HG03558 (cell line): Measurements from ENCODE around the gene UGT3A1.

ENCODE experiments used
- ATAC-seq: cut with Tn5 transposase; IDR thresholded peaks from one replicate; pipeline ENCODE4 v1.9.1; 2021; ENCODE audit warnings: moderate number of reproducible peaks; ENCODE audit not compliant: unreplicated experiment; ENCODE audit errors: extremely low read depth

Gene UGT3A1

GRCh38 chr5:35920890-35921289 lies 70.3 kb downstream of the UGT3A1 start:
- ATAC-seq, result no peak

DNA sequence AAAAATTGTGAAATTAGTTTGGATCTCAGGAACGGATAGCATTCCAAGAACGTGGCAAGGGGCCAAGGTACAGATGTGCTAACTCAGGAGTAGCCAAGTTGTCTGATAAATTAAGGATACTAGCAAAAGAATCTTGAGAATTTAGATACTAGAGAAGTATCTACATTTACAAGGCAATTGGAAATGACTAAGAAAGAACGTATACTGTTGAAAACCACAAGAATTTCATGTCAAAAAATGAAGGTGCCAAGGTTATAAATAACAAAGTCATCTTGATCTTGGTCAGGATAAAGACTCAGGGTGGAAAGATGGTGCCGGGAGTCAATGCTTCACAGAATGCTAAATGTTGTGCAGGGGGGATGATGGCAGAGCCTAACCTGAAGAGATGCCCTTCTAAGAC lies 72.0 kb downstream of the UGT3A1 start:
- ATAC-seq, result no peak

GRCh38 chr5:35908814-35909213 lies 82.4 kb downstream of the UGT3A1 start:
- no peak for ATAC-seq

GRCh38 chr5:35908228-35908627 lies 83.0 kb downstream of the UGT3A1 start:
- no peak for ATAC-seq

- peak; percentile 40 for ATAC-seq
These were observed 86.6 kb downstream of the UGT3A1 start for GRCh38 chr5:35904443-35905132.

DNA sequence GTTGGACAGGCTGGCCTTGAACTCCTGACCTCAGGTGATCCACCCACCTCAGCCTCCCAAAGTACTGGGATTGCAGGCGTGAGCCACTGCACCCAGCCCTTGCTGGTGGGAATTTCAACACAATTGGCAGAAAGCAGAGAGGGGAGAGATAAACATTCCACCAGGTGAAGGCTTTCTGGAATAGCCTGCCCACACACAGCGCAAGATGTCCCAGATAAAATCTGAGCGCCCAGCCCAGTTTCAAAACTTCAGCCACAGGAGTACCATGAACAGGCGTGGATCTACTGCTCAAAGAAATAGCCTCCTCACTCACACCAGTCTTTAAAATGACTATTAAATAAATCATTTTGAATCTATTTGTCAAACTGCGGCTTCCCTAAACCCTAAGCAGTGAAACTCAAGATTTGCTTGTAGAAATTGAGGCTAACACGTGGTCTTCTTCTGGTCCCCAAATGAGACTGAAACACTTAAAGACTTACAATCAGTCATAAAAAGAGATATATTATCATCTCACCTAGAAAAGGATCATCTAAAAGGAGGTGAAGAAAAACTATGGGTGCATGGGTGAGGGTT lies 87.5 kb downstream of the UGT3A1 start:
- no peak for ATAC-seq

GRCh38 chr5:35902046-35902672 lies 89.0 kb downstream of the UGT3A1 start:
- no peak for ATAC-seq
